Immature natural killer cell (primary cell): ENCODE measurements around the gene AEBP1. TPM values are rescaled to one million over a fixed set of nuclear protein-coding genes. Genes with fewer than 3 reads are reported as not detected.
A peak's percentile ranks its signal among the peaks of the same experiment; 100 is the strongest.

Experiments
- DNase-seq, 3 donors: peaks; one replicate each; pipeline ENCODE4 v3.0.0; 2022; ENCODE audit warnings: mixed read lengths in 1 of 3
- H3K27ac Mint-ChIP-seq, 6 donors: one replicate each; pipeline ENCODE4 v1.8.0; 2020; ENCODE audit warnings: mixed read lengths in 6 of 6, mild to moderate bottlenecking in 5 of 6, inconsistent platforms in 4 of 6, moderate library complexity in 3 of 6
- H3K27me3 Mint-ChIP-seq, 3 donors: one replicate each; pipeline ENCODE4 v1.8.0; 2020 to 2021; ENCODE audit warnings: low read depth in 3 of 3, mild to moderate bottlenecking in 3 of 3, mixed read lengths in 3 of 3, moderate library complexity in 3 of 3, inconsistent platforms in 1 of 3
- H3K36me3 Mint-ChIP-seq, 3 donors: one replicate each; pipeline ENCODE4 v1.8.0; 2020; ENCODE audit warnings: mixed read lengths in 3 of 3, inconsistent platforms in 2 of 3, mild to moderate bottlenecking in 2 of 3
- H3K4me1 Mint-ChIP-seq, 2 donors: one replicate each; pipeline ENCODE4 v1.8.0; 2020; ENCODE audit warnings: inconsistent platforms in 2 of 2, mild to moderate bottlenecking in 2 of 2, mixed read lengths in 2 of 2, moderate library complexity in 1 of 2
- H3K4me3 Mint-ChIP-seq, 5 donors: one replicate each; pipeline ENCODE4 v1.8.0; 2020; ENCODE audit warnings: mild to moderate bottlenecking in 5 of 5, mixed read lengths in 5 of 5, inconsistent platforms in 3 of 5, moderate library complexity in 3 of 5
- H3K9me3 Mint-ChIP-seq, 6 donors: one replicate each; pipeline ENCODE4 v1.8.0; 2020; ENCODE audit warnings: mild to moderate bottlenecking in 6 of 6, mixed read lengths in 6 of 6, inconsistent platforms in 4 of 6, moderate library complexity in 3 of 6
- polyA plus RNA-seq, 3 donors: library from polyadenylated mRNA; unstranded; fragments of 300-500 nt; fragmentation: Illumina TruSeq; gene quantifications; one replicate each; pipeline ENCODE4 v1.2.3, GENCODE V29; 2021

AEBP1 gene
- polyA plus RNA-seq, 3 donors from 2014 or later, result 1.5 TPM; not detected in 1

DNA sequence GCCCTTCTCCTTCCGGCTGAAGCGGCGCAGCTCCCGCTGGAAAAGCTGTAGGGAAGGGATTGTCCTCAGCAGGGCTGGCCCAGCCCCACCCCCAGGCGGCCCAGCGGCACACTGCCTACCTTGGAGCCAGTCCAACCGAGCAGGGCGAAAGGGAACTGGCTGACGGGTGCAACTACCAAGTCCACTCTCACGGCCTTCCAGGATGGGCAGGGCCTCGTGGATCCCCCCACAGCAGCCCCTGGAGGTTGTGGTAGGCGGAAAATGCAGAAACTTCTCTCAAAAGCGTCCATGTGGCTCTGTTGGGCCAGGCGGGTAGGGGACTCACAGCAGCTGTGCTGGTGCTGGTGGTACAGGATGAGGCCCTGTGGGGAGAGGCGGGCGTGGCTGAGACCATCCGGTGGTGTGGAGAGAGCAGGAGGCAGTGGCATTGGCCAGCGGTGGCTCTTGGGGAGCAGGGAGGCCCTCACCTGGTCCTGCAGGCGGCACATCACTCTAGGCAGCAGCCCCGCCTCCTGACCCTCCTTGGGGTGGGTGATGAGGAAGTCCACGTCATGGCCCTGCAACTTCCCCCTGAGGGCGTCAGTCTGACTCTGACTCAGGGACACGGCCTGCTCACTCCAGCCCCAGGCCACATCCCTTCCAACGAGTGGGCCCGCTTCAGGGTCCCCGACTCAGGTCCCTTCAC lies 30.3 kb upstream of the AEBP1 start:
- H3K27me3 Mint-ChIP-seq, result peaks cover 1 to 7% (median 5%) of the 10 kb centered on the region in 3 donors
- peak; percentile 80 to 86 (median 83) for DNase-seq
- H3K9me3 Mint-ChIP-seq, result no peaks in the 10 kb centered on the region
- H3K4me3 Mint-ChIP-seq, result peak overlapping the region; percentile 48 to 70 (median 61)
- H3K36me3 Mint-ChIP-seq, result peaks cover 0 to 25% (median 8%) of the 10 kb centered on the region in 3 donors
- H3K4me1 Mint-ChIP-seq, result peaks cover 45 to 50% of the 10 kb centered on the region in 2 donors
- H3K27ac Mint-ChIP-seq, result peak overlapping the region; percentile 92 to 99 (median 96)

DNA sequence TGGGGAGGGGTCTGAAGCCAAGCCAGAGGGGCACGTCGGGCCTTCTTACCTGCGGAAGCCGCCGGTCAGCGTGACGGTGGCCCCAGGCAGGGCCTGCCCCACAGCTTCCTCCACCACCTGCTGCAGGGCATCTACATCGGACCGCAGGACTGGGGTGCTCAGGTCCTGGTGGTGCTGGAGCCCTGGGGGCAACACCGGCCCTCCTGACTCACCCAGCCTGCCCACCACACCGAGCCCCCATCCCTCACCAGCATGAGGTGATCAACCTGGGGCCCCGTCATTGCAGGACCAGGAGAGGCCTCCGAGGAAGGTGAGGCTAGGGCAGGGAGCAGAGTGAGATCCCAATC lies 29.8 kb upstream of the AEBP1 start:
- peak overlapping the region; percentile 48 to 70 (median 61) for H3K4me3 Mint-ChIP-seq
- H3K9me3 Mint-ChIP-seq, result no peaks in the 10 kb centered on the region
- H3K36me3 Mint-ChIP-seq, result peaks cover 0 to 25% (median 8%) of the 10 kb centered on the region in 3 donors
- H3K27ac Mint-ChIP-seq, result peak overlapping the region; percentile 92 to 99 (median 96)
- DNase-seq, result no peak
- peaks cover 1 to 7% (median 5%) of the 10 kb centered on the region in 3 donors for H3K27me3 Mint-ChIP-seq
- H3K4me1 Mint-ChIP-seq, result peaks cover 48% of the 10 kb centered on the region in 2 donors

DNA sequence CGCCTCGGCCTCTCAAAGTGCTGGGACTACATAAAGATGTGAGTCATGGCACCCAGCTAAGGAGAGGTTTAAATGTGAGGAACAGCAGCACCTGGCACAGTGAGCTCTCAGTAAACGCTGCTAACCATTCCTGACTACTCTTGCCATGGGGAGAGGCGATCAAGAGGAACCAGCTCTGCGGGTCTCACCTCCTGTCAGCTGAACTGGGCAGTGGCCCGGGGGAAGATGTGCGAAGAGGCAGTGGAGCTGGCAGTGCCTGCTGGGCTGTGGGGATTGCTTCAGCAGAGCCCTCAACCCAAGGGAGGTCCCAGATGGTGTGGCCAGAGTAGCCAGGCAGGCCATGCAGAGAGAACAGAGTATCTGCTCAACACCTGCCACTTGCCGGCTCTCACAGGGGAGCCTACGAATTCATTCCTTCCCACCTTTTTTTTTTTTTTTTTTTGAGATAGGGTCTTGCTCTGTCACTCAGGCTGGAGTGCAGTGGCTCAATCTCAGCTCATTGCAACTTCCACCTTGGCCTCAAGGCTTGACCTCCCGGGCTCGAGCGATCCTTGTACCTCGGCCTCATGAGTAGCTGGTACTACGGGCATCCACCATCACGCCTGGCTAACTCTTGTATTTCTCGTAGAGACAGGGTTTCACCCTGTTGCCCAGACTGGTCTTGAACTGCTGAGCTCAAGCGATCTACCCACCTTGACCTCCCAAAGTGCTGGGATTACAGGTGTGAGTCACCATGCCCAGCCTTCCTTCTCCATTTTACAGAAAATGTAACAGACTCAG lies 28.7 kb upstream of the AEBP1 start:
- Mint-ChIP-seq H3K4me3 (peak overlapping the region in 1 of 5 donors; percentile 10), H3K27ac (peak overlapping the region; percentile 92 to 99 (median 96)), H3K4me1 (peaks cover 48% of the 10 kb centered on the region in 2 donors), H3K27me3 (peaks cover 1 to 7% (median 5%) of the 10 kb centered on the region in 3 donors), H3K9me3 (no peaks in the 10 kb centered on the region), H3K36me3 (peaks cover 0 to 25% (median 8%) of the 10 kb centered on the region in 3 donors)
- no peak for DNase-seq

DNA sequence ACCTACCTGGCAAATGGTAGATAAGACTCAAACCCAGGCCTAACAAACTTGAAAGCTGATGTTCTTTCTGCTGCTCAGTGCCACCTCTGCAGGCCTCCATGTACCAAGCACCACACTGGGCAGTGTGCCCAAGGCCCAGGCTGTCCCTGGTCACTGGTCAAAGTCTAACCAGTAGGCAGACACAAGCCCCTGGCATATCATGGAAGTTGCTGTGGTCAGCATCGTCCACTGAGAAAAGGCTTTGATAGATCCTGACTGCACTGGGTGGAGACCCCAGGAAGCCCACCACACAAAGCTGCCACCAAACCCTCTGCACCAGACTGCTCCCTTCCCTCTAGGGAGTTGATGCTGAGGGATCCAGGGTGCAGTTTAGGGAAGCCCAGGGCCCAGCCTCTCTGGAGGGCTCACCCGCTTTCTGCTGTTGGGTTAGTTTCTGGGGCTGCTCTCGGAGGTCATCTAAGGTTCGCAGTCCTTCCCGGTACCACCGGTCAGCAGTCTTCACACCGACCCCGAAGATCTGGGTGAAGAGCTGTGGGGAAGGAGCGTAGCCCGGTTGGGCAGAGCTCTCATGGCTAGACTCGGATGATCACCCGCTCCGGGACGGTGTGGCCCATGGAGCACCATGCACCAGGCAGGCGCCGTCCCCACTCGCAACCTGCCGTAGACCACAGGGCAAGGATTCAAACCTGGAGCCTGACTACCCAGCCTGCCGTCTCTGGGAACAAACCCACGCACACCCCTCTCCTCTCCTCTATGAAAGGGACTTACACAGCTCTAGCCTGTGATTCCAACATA lies 27.8 kb upstream of the AEBP1 start:
- peak overlapping the region; percentile 92 to 99 (median 94) for H3K27ac Mint-ChIP-seq
- H3K27me3 Mint-ChIP-seq, result peaks cover 5 to 7% (median 5%) of the 10 kb centered on the region in 3 donors
- H3K9me3 Mint-ChIP-seq, result no peaks in the 10 kb centered on the region
- H3K4me1 Mint-ChIP-seq, result peaks cover 55 to 56% of the 10 kb centered on the region in 2 donors
- H3K36me3 Mint-ChIP-seq, result peaks cover 0 to 25% (median 8%) of the 10 kb centered on the region in 3 donors
- DNase-seq, result no peak
- no peak overlapping the region for H3K4me3 Mint-ChIP-seq

- Mint-ChIP-seq H3K4me1 (peaks cover 59 to 61% of the 10 kb centered on the region in 2 donors), H3K9me3 (no peaks in the 10 kb centered on the region), H3K27ac (peak overlapping the region; percentile 73 to 99 (median 91)), H3K4me3 (peak overlapping the region in 1 of 5 donors; percentile 69), H3K36me3 (peaks cover 0 to 24% (median 8%) of the 10 kb centered on the region in 3 donors), H3K27me3 (peaks cover 5% of the 10 kb centered on the region in 3 donors)
- DNase-seq, result no peak
Observed at GRCh38 chr7:44077061-44077460, 27.1 kb upstream of the AEBP1 start.

DNA sequence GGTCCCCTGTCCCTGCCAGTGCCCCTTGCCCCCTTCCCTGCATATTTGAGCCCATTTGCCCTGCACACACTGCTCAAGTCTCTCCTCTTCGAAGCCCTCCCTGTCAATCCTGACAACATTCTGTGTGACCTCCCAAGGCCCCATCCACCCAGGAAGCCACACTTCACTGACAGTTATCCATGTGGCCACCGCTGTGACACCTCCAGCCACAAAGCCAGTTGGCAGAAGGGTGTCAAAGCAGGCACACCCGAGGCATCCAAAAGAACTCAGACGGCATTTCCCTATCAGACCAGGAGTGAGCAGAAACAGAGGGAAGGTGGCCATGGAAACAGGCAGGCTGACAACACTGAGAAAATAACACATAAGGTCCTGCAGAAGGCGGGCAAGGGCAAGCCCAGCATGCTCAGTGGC lies 26.5 kb upstream of the AEBP1 start:
- Mint-ChIP-seq H3K27ac (peak overlapping the region; percentile 73 to 96 (median 88)), H3K4me1 (peaks cover 53 to 58% of the 10 kb centered on the region in 2 donors), H3K9me3 (no peaks in the 10 kb centered on the region), H3K4me3 (peak overlapping the region in 4 of 5 donors; percentile 2 to 69 (median 21)), H3K27me3 (peaks cover 5% of the 10 kb centered on the region in 3 donors), H3K36me3 (peaks cover 0 to 22% (median 8%) of the 10 kb centered on the region in 3 donors)
- DNase-seq, result peak; percentile 37 to 53 (median 45)

DNA sequence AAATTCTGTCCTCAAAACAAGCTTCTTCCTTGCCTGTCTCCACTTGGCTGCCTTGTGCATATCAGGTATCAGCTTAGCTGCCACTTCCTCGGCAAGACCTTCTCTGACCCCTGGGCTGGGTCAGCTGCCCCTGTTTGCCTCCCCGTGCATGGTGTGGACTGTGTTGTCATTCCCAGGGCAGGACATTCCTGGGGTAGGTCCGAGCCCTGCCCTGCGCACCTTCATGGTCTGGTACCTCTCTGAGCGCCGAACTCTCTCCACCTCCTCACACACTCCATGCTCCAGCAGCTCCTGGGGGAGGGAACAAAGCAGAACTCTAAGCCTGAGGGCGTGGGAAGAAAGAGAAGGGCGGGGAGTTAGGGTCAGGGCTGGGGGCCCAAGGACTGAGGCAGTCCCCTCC lies 25.6 kb upstream of the AEBP1 start:
- Mint-ChIP-seq H3K4me1 (peaks cover 48 to 61% of the 10 kb centered on the region in 2 donors), H3K27me3 (peaks cover 4 to 5% (median 4%) of the 10 kb centered on the region in 3 donors), H3K36me3 (peaks cover 0 to 22% (median 8%) of the 10 kb centered on the region in 3 donors), H3K4me3 (no peak overlapping the region), H3K9me3 (no peaks in the 10 kb centered on the region), H3K27ac (peak overlapping the region; percentile 30 to 93 (median 59))
- DNase-seq, result no peak

DNA sequence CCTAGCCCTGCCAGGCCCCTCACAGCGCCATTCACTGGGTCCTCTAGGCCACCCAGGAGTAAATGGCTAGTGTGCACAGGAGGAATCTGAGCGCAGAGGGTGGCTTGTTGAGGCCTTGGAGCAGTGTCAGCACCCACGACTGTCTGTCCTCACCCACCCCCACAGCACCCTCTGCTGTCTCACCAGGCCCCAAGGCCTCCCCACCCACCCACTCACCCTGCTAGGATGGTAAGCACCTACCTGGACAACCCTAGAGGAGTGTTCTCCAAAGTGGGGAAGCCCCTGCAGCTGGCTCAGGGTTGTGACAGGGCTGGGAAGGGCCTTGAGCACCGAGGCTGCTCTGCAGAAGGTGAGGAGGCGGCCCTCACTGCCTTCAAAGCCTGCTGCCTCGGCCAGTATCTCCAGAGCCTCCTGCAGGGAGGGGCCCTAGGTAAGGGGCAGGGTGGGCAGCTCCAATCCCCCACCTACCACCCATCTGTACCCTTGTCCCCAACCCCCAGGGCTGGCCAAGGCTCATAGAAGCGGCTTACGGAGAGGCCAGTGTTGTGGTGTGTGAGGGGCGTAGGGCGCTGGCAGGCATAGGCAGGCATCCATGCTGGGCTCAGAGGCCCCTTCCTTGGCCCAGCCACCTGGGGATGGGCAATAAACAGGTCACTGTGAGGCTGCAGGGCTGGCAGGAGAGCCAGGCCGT lies 24.7 kb upstream of the AEBP1 start:
- DNase-seq, result no peak
- H3K4me3 Mint-ChIP-seq, result peak overlapping the region in 1 of 5 donors; percentile 2
- H3K4me1 Mint-ChIP-seq, result peaks cover 39 to 53% of the 10 kb centered on the region in 2 donors
- no peaks in the 10 kb centered on the region for H3K9me3 Mint-ChIP-seq
- H3K36me3 Mint-ChIP-seq, result peaks cover 0 to 22% (median 8%) of the 10 kb centered on the region in 3 donors
- H3K27me3 Mint-ChIP-seq, result peaks cover 4 to 6% (median 5%) of the 10 kb centered on the region in 3 donors
- H3K27ac Mint-ChIP-seq, result peak overlapping the region in 2 of 6 donors; percentile 31 to 40

- H3K4me3 Mint-ChIP-seq, result peak overlapping the region in 2 of 5 donors; percentile 12 to 35
- peak overlapping the region in 1 of 6 donors; percentile 40 for H3K27ac Mint-ChIP-seq
- peaks cover 0 to 22% (median 8%) of the 10 kb centered on the region in 3 donors for H3K36me3 Mint-ChIP-seq
- peaks cover 4 to 6% (median 5%) of the 10 kb centered on the region in 3 donors for H3K27me3 Mint-ChIP-seq
- no peak for DNase-seq
- no peaks in the 10 kb centered on the region for H3K9me3 Mint-ChIP-seq
- H3K4me1 Mint-ChIP-seq, result peaks cover 37 to 49% of the 10 kb centered on the region in 2 donors
Observed at GRCh38 chr7:44080118-44080517, 24.0 kb upstream of the AEBP1 start.

- Mint-ChIP-seq H3K9me3 (no peaks in the 10 kb centered on the region), H3K4me3 (peak overlapping the region; percentile 87 to 94 (median 90)), H3K36me3 (peaks cover 0 to 22% (median 8%) of the 10 kb centered on the region in 3 donors), H3K27ac (peak overlapping the region; percentile 76 to 93 (median 90)), H3K4me1 (peaks cover 34 to 49% of the 10 kb centered on the region in 2 donors), H3K27me3 (peaks cover under 1 to 6% (median 5%) of the 10 kb centered on the region in 3 donors)
- no peak for DNase-seq
Observed at GRCh38 chr7:44080686-44081265, 23.4 kb upstream of the AEBP1 start.

DNA sequence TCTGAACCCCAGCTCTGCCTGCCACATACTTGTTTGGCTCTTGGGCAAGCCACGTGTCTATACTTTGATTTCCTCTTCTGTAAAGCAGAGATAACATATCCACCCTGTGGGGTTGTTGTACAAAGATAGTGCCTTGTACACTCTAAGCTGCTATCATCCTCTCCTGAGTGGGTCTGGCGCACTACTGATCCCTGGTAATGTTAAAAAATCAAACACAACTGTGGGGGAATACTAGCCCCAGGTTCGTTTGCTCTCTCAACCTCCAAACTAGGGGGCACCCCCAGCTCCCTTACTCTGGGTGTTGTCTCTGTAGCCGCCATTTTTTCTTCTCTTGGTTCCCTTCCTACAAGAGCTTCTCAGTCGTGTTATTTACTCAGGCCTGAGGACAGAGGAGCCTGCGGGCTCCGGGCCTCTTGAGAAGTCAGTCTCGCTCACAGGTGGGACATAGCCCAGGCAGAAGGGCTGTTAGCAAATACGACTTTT lies 22.8 kb upstream of the AEBP1 start:
- Mint-ChIP-seq H3K36me3 (peaks cover 0 to 21% (median 8%) of the 10 kb centered on the region in 3 donors), H3K4me3 (peak overlapping the region; percentile 87 to 94 (median 90)), H3K4me1 (peaks cover 33 to 49% of the 10 kb centered on the region in 2 donors), H3K9me3 (no peaks in the 10 kb centered on the region), H3K27ac (peak overlapping the region; percentile 76 to 93 (median 90)), H3K27me3 (peaks cover 0 to 6% (median 5%) of the 10 kb centered on the region in 3 donors)
- DNase-seq, result no peak

GRCh38 chr7:44082541-44083207 lies 21.5 kb upstream of the AEBP1 start:
- peak overlapping the region; percentile 87 to 94 (median 90) for H3K4me3 Mint-ChIP-seq
- peak overlapping the region; percentile 74 to 89 (median 80) for H3K27ac Mint-ChIP-seq
- no peaks in the 10 kb centered on the region for H3K9me3 Mint-ChIP-seq
- peaks cover 0 to 4% (median 3%) of the 10 kb centered on the region in 3 donors for H3K27me3 Mint-ChIP-seq
- peak; percentile 98 to 99 (median 99) for DNase-seq
- peaks cover 29 to 40% of the 10 kb centered on the region in 2 donors for H3K4me1 Mint-ChIP-seq
- peaks cover 0 to 8% (median 4%) of the 10 kb centered on the region in 3 donors for H3K36me3 Mint-ChIP-seq
